PFSK-1 (cell line): ENCODE data around the gene CRHR2.

Experiments
- FOXP2 ChIP-seq: optimal IDR thresholded peaks from 2 replicates; pipeline ENCODE3; 2011; ENCODE audit warnings: borderline replicate concordance, control low read depth, inconsistent platforms; ENCODE audit not compliant: insufficient read depth; ENCODE audit errors: extremely low read length, extremely low read depth
- POLR2AphosphoS5 ChIP-seq: IDR thresholded peaks from 2 replicates; pipeline ENCODE4 v1.6.1; 2012; ENCODE audit warnings: low read depth, mild to moderate bottlenecking, control low read depth, low read length, moderate library complexity
- SIN3A ChIP-seq: IDR thresholded peaks from 2 replicates; pipeline ENCODE4 v1.6.1; 2012; ENCODE audit warnings: mild to moderate bottlenecking, low read length, moderate library complexity, borderline replicate concordance; ENCODE audit not compliant: insufficient read depth
- TAF1 ChIP-seq: IDR thresholded peaks from 2 replicates; pipeline ENCODE4 v1.6.1; 2012; ENCODE audit warnings: low read length, control low read depth, borderline replicate concordance; ENCODE audit not compliant: insufficient read depth
- TF ChIP-seq, protein P1 (sequence below), 2 experiments: IDR thresholded peaks; 2 replicates each; pipeline versions ENCODE4 v1.6.1 to v1.8.0; 2011 to 2012; ENCODE audit warnings: low read depth in 2 of 2, low read length in 2 of 2, control low read depth in 1 of 2, inconsistent platforms in 1 of 2, mild to moderate bottlenecking in 1 of 2, moderate library complexity in 1 of 2; ENCODE audit not compliant: insufficient read depth in 1 of 2

The CRHR2 gene

DNA sequence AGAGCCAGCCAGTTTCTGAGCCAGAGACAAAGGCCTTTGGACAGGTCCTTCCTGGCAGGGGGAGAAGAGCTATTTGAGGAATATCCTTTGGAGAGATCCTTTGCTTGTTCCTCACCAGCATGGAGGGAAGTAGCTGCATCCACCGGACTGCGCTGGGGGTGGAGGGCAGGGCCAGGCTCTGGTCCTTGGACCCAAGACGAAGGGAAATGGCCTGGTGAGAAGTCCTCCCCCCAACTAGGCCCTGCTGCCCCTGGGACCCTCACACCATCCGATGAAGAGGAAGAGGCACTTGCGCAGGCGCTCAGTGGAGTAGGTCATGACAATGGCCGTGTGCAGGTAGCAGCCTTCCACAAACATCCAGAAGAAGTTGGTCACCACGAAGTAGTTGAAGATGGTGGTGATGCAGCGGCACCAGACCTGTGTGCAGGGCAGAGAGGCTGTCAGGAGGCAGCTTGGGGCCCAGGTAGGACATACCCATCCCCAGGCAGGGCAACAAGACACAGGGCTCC, 19.8 kb downstream of the CRHR2 start:
- TF ChIP-seq TAF1 (no peak), POLR2AphosphoS5 (no peak), FOXP2 (no peak), SIN3A (no peak)
- TF ChIP-seq, protein P1, sequence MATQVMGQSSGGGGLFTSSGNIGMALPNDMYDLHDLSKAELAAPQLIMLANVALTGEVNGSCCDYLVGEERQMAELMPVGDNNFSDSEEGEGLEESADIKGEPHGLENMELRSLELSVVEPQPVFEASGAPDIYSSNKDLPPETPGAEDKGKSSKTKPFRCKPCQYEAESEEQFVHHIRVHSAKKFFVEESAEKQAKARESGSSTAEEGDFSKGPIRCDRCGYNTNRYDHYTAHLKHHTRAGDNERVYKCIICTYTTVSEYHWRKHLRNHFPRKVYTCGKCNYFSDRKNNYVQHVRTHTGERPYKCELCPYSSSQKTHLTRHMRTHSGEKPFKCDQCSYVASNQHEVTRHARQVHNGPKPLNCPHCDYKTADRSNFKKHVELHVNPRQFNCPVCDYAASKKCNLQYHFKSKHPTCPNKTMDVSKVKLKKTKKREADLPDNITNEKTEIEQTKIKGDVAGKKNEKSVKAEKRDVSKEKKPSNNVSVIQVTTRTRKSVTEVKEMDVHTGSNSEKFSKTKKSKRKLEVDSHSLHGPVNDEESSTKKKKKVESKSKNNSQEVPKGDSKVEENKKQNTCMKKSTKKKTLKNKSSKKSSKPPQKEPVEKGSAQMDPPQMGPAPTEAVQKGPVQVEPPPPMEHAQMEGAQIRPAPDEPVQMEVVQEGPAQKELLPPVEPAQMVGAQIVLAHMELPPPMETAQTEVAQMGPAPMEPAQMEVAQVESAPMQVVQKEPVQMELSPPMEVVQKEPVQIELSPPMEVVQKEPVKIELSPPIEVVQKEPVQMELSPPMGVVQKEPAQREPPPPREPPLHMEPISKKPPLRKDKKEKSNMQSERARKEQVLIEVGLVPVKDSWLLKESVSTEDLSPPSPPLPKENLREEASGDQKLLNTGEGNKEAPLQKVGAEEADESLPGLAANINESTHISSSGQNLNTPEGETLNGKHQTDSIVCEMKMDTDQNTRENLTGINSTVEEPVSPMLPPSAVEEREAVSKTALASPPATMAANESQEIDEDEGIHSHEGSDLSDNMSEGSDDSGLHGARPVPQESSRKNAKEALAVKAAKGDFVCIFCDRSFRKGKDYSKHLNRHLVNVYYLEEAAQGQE (IDR thresholded peaks at IDR 0.05; ENCODE audit: insufficient read depth in 1 of 2, low read depth in 2 of 2, low read length in 2 of 2), result no peak

DNA sequence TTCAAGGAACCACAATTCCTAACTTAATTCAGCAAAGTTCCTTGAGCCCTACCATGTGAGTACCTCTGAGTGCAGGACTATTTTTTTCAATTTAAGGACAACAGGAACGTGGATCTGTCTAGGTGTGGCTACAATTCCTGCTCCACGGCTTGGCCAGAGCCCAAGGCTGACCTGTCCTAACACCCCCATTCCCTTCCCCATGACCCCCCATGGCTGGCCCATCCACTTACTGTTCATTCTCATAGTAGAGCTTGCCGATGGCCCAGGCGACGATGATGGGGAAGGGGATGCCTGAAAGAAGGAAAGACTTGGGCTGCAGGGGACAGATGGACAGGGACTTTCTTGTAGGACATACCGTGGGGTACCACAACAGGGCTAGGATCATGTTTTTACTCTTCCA, 20.3 kb downstream of the CRHR2 start:
- TF ChIP-seq, protein P1 (IDR thresholded peaks at IDR 0.05; ENCODE audit: insufficient read depth in 1 of 2, low read depth in 2 of 2, low read length in 2 of 2), result no peak
- TF ChIP-seq TAF1, result no peak
- TF ChIP-seq FOXP2, result no peak
- TF ChIP-seq POLR2AphosphoS5, result no peak
- TF ChIP-seq SIN3A, result no peak

DNA sequence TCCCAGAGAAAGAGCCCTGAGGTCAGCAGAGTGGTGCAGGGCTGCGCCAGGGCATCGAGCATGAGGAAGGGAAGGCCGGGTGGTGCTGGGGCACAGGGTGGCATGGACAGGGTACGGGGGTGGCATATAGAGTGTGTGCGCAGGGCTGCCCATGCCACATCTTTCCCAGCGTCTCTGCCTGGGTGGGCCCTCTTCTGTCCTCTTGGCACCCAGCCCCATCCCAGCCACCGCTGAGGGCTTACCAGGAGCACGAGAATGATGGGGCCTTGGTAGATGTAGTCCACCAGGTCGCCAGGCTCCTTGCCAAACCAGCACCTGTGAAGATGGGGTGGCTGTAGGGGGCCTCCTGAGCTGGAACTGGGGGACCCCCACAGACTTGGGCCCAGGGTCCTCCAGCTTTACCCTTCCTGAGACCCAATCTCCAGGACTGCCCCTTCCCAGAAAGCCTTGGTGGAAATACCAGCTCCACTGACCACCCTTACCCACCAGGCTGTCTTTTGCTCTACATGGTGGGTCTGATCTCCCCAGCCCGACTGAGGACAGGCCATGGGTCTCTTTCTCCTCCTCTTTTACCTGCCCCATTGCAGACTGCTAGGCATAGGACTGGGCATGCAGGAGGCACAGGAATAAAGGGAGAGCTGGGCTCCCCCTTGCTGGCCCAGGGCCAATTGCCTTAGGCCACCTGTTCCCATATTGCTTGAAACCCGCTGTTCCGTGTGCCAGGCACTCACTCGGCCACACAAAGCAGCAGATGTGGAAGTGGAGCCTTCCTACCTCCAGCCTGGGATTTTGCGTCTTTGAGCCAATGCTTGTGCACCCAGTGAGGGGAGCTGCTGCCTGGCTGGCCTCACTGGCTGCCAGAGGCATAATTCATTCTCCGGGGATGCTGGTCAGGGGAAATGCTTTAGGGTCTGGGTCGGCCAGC, 21.7 kb downstream of the CRHR2 start:
- TF ChIP-seq TAF1 (no peak), POLR2AphosphoS5 (no peak), FOXP2 (no peak), SIN3A (no peak)
- TF ChIP-seq, protein P1 (IDR thresholded peaks at IDR 0.05; ENCODE audit: insufficient read depth in 1 of 2, low read depth in 2 of 2, low read length in 2 of 2), result no peak

DNA sequence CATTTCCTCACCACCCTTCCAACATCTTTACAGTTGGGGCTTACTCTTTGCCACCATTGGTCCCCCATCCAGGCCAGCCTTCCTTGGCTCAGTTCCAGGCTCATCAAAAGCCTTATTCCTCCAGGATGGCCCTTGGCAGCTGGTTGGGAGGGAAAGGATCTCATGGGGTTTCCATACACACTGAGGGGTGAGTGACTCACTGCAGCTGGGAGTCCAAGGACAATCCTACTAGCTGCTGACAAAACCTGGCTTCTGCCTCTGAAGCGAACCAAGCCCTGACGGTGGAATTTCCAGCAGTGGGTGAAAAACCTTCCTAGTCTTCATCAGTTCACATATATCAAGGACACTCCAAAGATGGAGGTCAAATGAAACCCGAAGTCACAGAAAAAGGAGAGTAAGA, 22.9 kb downstream of the CRHR2 start:
- TF ChIP-seq SIN3A, result no peak
- TF ChIP-seq, protein P1 (IDR thresholded peaks at IDR 0.05; ENCODE audit: insufficient read depth in 1 of 2, low read depth in 2 of 2, low read length in 2 of 2), result no peak
- TF ChIP-seq TAF1, result no peak
- TF ChIP-seq FOXP2, result no peak
- TF ChIP-seq POLR2AphosphoS5, result no peak
